ENCODE results near the gene FPGS. TPM values are rescaled to one million over a fixed set of nuclear protein-coding genes. Genes with fewer than 3 reads are reported as not detected.

FPGS gene
- total RNA-seq, 1 donor from 2014 or later = 69.9 TPM

DNA sequence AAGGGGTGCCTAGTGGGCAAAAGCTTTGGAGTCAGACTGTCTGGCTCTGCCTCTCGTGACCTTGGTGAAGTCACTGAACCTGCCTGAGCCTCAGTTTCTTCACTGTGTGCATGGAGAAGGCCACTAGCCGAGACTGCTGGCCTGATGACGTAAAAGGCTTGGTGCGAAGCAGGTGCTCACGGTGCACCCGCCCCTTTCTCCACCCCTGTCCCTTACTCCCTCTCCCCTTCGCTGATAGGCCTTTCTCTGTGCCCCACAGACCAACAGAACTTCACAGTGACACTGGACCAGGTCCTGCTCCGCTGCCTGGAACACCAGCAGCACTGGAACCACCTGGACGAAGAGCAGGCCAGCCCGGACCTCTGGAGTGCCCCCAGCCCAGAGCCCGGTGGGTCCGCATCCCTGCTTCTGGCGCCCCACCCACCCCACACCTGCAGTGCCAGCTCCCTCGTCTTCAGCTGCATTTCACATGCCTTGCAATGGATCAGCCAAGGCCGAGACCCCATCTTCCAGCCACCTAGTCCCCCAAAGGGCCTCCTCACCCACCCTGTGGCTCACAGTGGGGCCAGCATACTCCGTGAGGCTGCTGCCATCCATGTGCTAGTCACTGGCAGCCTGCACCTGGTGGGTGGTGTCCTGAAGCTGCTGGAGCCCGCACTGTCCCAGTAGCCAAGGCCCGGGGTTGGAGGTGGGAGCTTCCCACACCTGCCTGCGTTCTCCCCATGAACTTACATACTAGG lies 10.4 kb downstream of the FPGS start:
- DNase-seq (ENCODE audit: low read depth, low spot score) = no peak
- no peaks in the 10 kb centered on the region for H3K27me3 Mint-ChIP-seq (ENCODE audit: low read depth)
- no peaks in the 10 kb centered on the region for H3K36me3 Mint-ChIP-seq (ENCODE audit: low read depth)
- TF ChIP-seq, protein P1, sequence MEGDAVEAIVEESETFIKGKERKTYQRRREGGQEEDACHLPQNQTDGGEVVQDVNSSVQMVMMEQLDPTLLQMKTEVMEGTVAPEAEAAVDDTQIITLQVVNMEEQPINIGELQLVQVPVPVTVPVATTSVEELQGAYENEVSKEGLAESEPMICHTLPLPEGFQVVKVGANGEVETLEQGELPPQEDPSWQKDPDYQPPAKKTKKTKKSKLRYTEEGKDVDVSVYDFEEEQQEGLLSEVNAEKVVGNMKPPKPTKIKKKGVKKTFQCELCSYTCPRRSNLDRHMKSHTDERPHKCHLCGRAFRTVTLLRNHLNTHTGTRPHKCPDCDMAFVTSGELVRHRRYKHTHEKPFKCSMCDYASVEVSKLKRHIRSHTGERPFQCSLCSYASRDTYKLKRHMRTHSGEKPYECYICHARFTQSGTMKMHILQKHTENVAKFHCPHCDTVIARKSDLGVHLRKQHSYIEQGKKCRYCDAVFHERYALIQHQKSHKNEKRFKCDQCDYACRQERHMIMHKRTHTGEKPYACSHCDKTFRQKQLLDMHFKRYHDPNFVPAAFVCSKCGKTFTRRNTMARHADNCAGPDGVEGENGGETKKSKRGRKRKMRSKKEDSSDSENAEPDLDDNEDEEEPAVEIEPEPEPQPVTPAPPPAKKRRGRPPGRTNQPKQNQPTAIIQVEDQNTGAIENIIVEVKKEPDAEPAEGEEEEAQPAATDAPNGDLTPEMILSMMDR (conservative IDR thresholded peaks at IDR 0.05) = no peak
- H3K9me3 Mint-ChIP-seq = no peaks in the 10 kb centered on the region
- no peak overlapping the region for H3K27ac Mint-ChIP-seq (ENCODE audit: unreplicated experiment)
- peaks cover 12% of the 10 kb centered on the region for H3K4me1 Mint-ChIP-seq
- H3K4me3 Mint-ChIP-seq = no peak overlapping the region

DNA sequence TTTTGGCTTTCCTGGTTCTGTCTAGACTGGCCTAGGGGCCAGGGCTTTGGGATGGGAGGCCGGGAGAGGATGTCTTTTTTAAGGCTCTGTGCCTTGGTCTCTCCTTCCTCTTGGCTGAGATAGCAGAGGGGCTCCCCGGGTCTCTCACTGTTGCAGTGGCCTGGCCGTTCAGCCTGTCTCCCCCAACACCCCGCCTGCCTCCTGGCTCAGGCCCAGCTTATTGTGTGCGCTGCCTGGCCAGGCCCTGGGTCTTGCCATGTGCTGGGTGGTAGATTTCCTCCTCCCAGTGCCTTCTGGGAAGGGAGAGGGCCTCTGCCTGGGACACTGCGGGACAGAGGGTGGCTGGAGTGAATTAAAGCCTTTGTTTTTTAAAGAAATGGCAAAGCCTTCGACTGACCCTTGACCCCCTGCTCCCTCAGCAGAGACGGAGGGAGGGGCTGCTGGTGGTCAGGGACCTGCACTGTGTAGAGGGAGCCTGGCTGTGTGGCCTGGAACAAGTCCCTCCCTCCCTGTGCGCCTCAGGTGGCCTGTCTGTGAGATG lies 11.1 kb downstream of the FPGS start:
- H3K9me3 Mint-ChIP-seq = no peaks in the 10 kb centered on the region
- H3K4me1 Mint-ChIP-seq = peaks cover 12% of the 10 kb centered on the region

DNA sequence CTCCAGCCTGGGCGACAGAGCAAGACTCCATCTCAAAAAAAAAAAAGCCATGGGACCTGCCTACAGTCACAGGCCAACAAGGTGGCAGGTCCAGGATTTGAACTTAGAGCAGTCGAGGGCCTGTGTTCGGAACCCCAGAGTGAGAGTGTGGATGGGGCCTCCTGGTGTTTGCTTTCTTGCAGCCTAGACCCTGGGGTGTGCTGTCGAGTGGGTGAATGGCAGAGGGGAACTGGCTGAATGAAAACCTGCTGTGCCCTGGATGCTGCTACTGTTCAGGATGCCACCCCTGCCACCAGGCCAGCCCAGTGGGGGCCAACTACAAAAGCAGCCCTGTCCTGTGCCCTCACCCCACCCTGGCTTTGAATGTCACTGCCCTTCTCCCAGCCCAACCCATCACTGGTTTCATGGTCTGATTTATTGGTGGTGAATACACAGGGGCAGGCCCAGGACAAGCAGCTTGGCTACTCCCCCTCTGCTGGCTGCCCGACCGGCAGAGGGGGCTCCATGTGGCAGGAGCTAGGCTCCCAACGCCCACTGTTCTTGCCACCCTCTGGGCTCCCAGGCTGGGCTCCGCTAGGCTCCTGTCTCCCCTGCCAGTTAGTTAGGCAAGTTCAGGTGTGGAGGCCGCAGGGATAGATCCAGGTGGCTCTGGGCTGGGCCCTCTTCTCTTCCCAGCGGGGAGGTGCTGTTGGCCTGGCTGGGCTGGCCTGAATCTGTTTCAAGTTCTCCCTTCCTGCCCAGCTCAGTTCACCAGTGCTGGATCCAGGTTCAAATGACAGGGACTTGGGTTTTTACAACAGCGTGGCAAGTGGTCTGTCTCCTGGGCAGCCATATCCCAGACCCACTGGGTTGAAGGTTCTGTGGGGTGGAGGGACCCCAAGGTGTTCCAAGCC lies 12.2 kb downstream of the FPGS start:
- Mint-ChIP-seq H3K4me1 (peaks cover 12% of the 10 kb centered on the region), H3K4me3 (no peak overlapping the region), H3K27ac (ENCODE audit: unreplicated experiment) (peak overlapping the region; percentile 50), H3K9me3 (no peaks in the 10 kb centered on the region), H3K27me3 (ENCODE audit: low read depth) (no peaks in the 10 kb centered on the region), H3K36me3 (ENCODE audit: low read depth) (no peaks in the 10 kb centered on the region)
- no peak for DNase-seq (ENCODE audit: low read depth, low spot score)
- TF ChIP-seq, protein P1 (conservative IDR thresholded peaks at IDR 0.05) = no peak

More for the DNA sequence above, 11.1 kb downstream of the FPGS start:
- H3K27me3 Mint-ChIP-seq (ENCODE audit: low read depth) = no peaks in the 10 kb centered on the region
- DNase-seq (ENCODE audit: low read depth, low spot score) = peak; percentile 47
- no peak overlapping the region for H3K27ac Mint-ChIP-seq (ENCODE audit: unreplicated experiment)
- H3K4me3 Mint-ChIP-seq = peak overlapping the region; percentile 56
- TF ChIP-seq, protein P1 (conservative IDR thresholded peaks at IDR 0.05) = no peak
- H3K36me3 Mint-ChIP-seq (ENCODE audit: low read depth) = no peaks in the 10 kb centered on the region

DNA sequence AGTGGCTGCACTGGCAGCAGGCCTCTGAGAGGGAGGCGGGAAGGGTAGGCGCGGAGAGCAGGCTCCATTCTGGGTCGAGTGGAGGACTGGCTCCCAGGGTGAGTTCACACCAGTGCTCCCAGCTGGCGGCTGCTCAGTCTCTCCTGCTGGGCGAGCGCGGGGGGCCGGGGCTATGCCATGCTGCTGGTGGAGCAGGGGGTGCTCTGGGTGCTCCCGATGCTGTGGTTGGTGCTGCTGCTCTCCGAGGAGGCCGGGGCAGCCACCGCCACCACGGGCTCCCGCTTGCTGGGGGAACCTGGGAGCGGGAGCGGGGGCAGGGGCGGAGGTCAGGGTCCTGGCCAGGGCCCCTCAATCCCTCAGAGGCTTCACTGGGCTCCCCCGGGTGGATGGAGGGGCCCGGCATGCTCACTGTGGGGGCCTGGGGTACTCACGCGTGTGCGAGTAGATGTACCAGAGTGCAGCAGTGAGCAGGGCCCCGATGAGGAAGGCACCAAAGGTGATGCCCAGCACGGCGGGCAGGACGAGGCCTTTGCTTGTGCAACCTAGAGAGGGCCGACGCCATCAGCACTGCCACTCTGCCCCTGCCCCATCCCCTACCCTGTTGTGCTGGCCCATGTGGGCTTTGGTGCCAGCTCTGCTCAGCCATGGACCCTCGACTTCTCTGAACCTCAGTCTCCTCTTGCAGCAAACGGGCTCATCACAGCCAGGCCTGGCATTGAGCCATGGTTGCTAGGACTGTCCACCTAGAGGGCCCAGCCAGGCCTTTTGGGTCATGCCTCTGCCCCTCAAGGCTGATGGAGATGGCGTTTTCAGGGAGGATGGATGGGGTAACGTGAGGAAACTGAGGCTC lies 13.1 kb downstream of the FPGS start:
- TF ChIP-seq, protein P1 (conservative IDR thresholded peaks at IDR 0.05) = no peak
- no peak for DNase-seq (ENCODE audit: low read depth, low spot score)
- Mint-ChIP-seq H3K27me3 (ENCODE audit: low read depth) (no peaks in the 10 kb centered on the region), H3K9me3 (no peaks in the 10 kb centered on the region), H3K4me1 (peaks cover 12% of the 10 kb centered on the region), H3K27ac (ENCODE audit: unreplicated experiment) (peak overlapping the region; percentile 71), H3K36me3 (ENCODE audit: low read depth) (no peaks in the 10 kb centered on the region), H3K4me3 (no peak overlapping the region)

DNA sequence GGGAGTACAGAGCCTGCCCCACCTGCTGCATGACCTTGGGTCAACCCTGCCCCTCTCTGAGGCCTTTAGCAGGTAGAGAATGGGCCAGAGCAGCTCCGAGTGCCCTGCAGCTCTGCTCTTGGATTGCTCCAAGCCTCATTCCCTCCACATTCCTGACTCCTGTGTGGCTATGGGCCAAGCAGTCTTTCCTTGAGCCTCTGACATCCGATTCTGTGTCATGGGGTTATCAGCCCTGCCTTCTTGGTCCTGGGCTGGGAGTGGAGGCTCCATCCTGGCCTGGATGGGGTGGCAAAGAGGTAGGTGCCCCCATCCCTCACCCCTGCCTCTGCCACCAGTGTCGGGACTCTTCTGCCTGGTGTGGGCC lies 13.7 kb downstream of the FPGS start:
- H3K4me1 Mint-ChIP-seq = peaks cover 12% of the 10 kb centered on the region
- no peak overlapping the region for H3K27ac Mint-ChIP-seq (ENCODE audit: unreplicated experiment)
- H3K4me3 Mint-ChIP-seq = no peak overlapping the region
- H3K9me3 Mint-ChIP-seq = no peaks in the 10 kb centered on the region
- TF ChIP-seq, protein P1 (conservative IDR thresholded peaks at IDR 0.05) = no peak
- DNase-seq (ENCODE audit: low read depth, low spot score) = no peak
- H3K27me3 Mint-ChIP-seq (ENCODE audit: low read depth) = no peaks in the 10 kb centered on the region
- H3K36me3 Mint-ChIP-seq (ENCODE audit: low read depth) = no peaks in the 10 kb centered on the region
